Omental fat pad (tissue), 4 donors: ENCODE results near the gene ECD. TPM values are rescaled to one million over a fixed set of nuclear protein-coding genes. Genes with fewer than 3 reads are reported as not detected.
A peak's percentile ranks its signal among the peaks of the same experiment; 100 is the strongest.

Source experiments
- ATAC-seq: fragments of 150-250 bp; one replicate; pipeline ENCODE4 v1.9.1; 2016; ENCODE audit warnings: mild to moderate bottlenecking, moderate library complexity; ENCODE audit not compliant: low FRiP score
- DNase-seq: peaks from one replicate; pipeline ENCODE4 v3.0.0-alpha.2; 2019; ENCODE audit warnings: low spot score
- CTCF ChIP-seq, 3 donors: fragments of 450-650 bp; IDR thresholded peaks; one replicate each; pipeline ENCODE4 v1.5.1; 2016 to 2017; ENCODE audit warnings: antibody characterized with exemption in 3 of 3, mild to moderate bottlenecking in 3 of 3, moderate library complexity in 2 of 3
- total RNA-seq, 4 donors: library from RNA; depleted of rRNA; stranded (reverse); fragments of >200 nt; gene quantifications; one replicate each; pipeline ENCODE4 v1.1.0, GENCODE V29; 2016

Gene ECD
- total RNA-seq: 10 to 100 TPM; 24.9 to 43.4 (median 35.5) TPM

GRCh38 chr10:73167783-73168464 is at the start of gene ECD, which contains the start of gene FAM149B1:
ECD (minus strand) TSS chr10:73168008; CDS start chr10:73163937, 4,071 bp downstream.
FAM149B1 (plus strand) TSS chr10:73168119; CDS start chr10:73168340, 221 bp downstream.
- TF ChIP-seq CTCF (IDR thresholded peaks at IDR 0.05): no peak
- DNase-seq: peak; percentile 81
- peak; percentile 99 for ATAC-seq

GRCh38 chr10:73215749-73216148 is 47.9 kb upstream of the ECD start:
- ATAC-seq (no peak), DNase-seq (no peak)
- no peak for TF ChIP-seq CTCF (IDR thresholded peaks at IDR 0.05)

GRCh38 chr10:73211106-73211811 is 43.5 kb upstream of the ECD start:
- no peak for DNase-seq
- TF ChIP-seq CTCF (IDR thresholded peaks at IDR 0.05): no peak
- ATAC-seq: no peak

GRCh38 chr10:73210395-73211105 is 42.7 kb upstream of the ECD start:
- ATAC-seq: no peak
- no peak for TF ChIP-seq CTCF (IDR thresholded peaks at IDR 0.05)

GRCh38 chr10:73209705-73210104 is 41.9 kb upstream of the ECD start:
- ATAC-seq (no peak), DNase-seq (no peak)
- no peak for TF ChIP-seq CTCF (IDR thresholded peaks at IDR 0.05)

More at GRCh38 chr10:73210395-73211105, 42.7 kb upstream of the ECD start:
- DNase-seq: no peak

GRCh38 chr10:73207883-73208282 is 40.1 kb upstream of the ECD start:
- no peak for ATAC-seq
- no peak for TF ChIP-seq CTCF (IDR thresholded peaks at IDR 0.05)

More at GRCh38 chr10:73207883-73208282, 40.1 kb upstream of the ECD start:
- no peak for DNase-seq
